A673 (cell line): ENCODE results near the gene MMP28.

Experiments
- EZH2 ChIP-seq: fragments of 200-600 bp; sonication (generic); IDR thresholded peaks from 2 replicates; pipeline ENCODE4 v1.6.1; 2017; ENCODE audit warnings: borderline replicate concordance, low read depth, mild to moderate bottlenecking, mixed read lengths, antibody characterized with exemption, low read length; ENCODE audit not compliant: poor library complexity, severe bottlenecking
- TF ChIP-seq, protein P1 (sequence below): fragments of 300-800, 200-600 bp; sonication (generic); conservative IDR thresholded peaks from 2 replicates; pipeline ENCODE4 v1.5.1; 2017; ENCODE audit warnings: low read depth, mild to moderate bottlenecking, antibody characterized with exemption, low read length, moderate library complexity, mixed read lengths

DNA sequence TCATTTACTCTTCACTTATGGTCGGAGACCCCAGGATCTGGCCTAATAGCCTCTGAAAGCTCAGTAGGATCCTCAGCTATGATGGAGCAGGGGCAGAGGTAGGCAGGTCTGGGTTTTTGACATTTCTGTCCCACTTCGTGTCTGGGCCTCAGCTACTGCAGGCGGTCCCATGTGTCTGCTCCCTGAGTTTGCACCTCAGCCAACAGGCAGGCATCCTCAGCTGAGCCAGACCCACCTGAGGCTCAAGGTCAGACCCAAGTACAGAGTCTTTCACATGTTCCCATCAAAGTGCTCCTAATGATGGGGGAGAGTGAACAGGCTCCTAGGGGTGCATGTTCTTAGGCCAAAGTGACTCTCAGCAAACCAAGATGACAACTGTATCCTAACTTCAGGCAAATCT, 66.9 kb downstream of the MMP28 start:
- TF ChIP-seq, protein P1, sequence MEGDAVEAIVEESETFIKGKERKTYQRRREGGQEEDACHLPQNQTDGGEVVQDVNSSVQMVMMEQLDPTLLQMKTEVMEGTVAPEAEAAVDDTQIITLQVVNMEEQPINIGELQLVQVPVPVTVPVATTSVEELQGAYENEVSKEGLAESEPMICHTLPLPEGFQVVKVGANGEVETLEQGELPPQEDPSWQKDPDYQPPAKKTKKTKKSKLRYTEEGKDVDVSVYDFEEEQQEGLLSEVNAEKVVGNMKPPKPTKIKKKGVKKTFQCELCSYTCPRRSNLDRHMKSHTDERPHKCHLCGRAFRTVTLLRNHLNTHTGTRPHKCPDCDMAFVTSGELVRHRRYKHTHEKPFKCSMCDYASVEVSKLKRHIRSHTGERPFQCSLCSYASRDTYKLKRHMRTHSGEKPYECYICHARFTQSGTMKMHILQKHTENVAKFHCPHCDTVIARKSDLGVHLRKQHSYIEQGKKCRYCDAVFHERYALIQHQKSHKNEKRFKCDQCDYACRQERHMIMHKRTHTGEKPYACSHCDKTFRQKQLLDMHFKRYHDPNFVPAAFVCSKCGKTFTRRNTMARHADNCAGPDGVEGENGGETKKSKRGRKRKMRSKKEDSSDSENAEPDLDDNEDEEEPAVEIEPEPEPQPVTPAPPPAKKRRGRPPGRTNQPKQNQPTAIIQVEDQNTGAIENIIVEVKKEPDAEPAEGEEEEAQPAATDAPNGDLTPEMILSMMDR = no peak
- no peak for TF ChIP-seq EZH2
